ENCODE data around the gene KCNB1. TPM values are rescaled to one million over a fixed set of nuclear protein-coding genes. Genes with fewer than 3 reads are reported as not detected.
"Not testable (repeated sequence)": the region's sequence is repeated elsewhere in the genome, so short reads cannot be mapped to it uniquely, and the experiment has no call there.

Gene KCNB1
- total RNA-seq, 4 donors from 2014 or later: 1.9 to 5.6 (median 2.3) TPM

- TF ChIP-seq POLR2AphosphoS5 (IDR thresholded peaks at IDR 0.05): no peak
- TF ChIP-seq CTCF (IDR thresholded peaks at IDR 0.05): no peak
- TF ChIP-seq POLR2A (IDR thresholded peaks at IDR 0.05): no peak
- no peak for TF ChIP-seq EP300 (IDR thresholded peaks at IDR 0.05; ENCODE audit: low read depth)
- WGBS, 2 donors (ENCODE audit: low coverage in 1 of 2): 25% methylated on average over 21 of the region's 23 CpGs; no CpG with 5 or more reads in 1 of the 2 donors
- H3K27me3 ChIP-seq: peaks cover 69% of the 10 kb centered on the region
- DNase-seq: no peak
- intact Hi-C loops (cut with DNase I; ENCODE audit: low total_unique reads) (no loop called here), in situ Hi-C loops (cut with MboI; ENCODE audit: low pct_ligation_motif_present in 1 of 4, low pct_unique_long_range_greater_than_20kb in 1 of 4, low sequenced_read_pairs in 3 of 4) (no loop called here)
- peaks cover 6 to 15% (median 13%) of the 10 kb centered on the region in 4 donors for H3K4me1 ChIP-seq
- H3K36me3 ChIP-seq: no peaks in the 10 kb centered on the region
- no peaks in the 10 kb centered on the region for H3K9me3 ChIP-seq
- no peak overlapping the region for H3K27ac ChIP-seq
- peak overlapping the region in 2 of 4 donors; percentile 23 to 44 for H3K4me3 ChIP-seq
These were observed 164.4 kb downstream of the KCNB1 start for GRCh38 chr20:49318091-49318429.

DNA sequence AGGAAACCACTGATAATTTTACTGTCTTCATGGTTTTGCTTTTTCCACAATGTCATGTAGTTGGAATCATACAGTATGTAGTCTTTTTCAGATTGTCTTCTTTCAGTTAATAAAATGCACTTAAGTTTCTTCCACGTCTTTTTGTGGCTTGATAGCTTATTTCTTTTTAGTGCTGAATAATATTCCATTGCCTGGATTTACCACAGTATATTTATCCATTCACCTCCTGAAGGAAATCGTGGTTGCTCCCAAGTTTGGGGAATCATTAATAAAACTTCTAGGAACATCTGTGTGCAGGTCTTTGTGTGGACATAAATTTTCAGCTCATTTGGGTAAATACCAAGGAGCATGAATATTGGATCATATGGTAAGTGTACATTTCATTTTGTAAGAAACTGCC is 165.8 kb downstream of the KCNB1 start:
- Histone ChIP-seq H3K4me3 (no peak overlapping the region), H3K9me3 (no peaks in the 10 kb centered on the region), H3K4me1 (peaks cover 6 to 15% (median 13%) of the 10 kb centered on the region in 4 donors), H3K27me3 (peaks cover 69% of the 10 kb centered on the region), H3K36me3 (no peaks in the 10 kb centered on the region), H3K27ac (no peak overlapping the region)
- 43 to 64% methylated on average over 2 of the region's 2 CpGs for WGBS, 2 donors (ENCODE audit: low coverage in 1 of 2)
- TF ChIP-seq POLR2A (IDR thresholded peaks at IDR 0.05) (no peak), POLR2AphosphoS5 (IDR thresholded peaks at IDR 0.05) (no peak), EP300 (IDR thresholded peaks at IDR 0.05; ENCODE audit: low read depth) (no peak), CTCF (IDR thresholded peaks at IDR 0.05) (no peak)
- in situ Hi-C loops (cut with MboI; ENCODE audit: low pct_ligation_motif_present in 1 of 4, low pct_unique_long_range_greater_than_20kb in 1 of 4, low sequenced_read_pairs in 3 of 4): no loop called here
- intact Hi-C loops (cut with DNase I; ENCODE audit: low total_unique reads): no loop called here
- no peak for DNase-seq

DNA sequence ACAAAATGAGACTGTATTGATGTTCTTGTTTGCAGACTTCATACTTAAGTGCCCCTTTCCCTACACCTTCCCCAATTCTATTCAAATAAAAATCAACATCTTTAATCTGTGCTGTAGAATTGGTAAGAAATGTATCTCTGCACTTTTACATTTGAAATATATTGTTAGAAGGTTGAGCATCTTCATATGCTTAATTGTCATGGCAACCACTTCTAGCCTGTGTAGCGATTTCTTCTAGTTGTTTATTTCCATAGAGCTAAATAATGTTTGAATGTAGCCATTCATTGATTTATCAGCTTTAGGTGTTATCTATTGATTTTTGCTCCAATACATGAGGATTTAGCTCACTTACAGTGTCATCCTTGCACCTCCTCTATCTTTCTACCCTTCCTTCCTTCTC is 166.9 kb downstream of the KCNB1 start:
- no peak overlapping the region for H3K4me3 ChIP-seq
- intact Hi-C loops (cut with DNase I; ENCODE audit: low total_unique reads) (no loop called here), in situ Hi-C loops (cut with MboI; ENCODE audit: low pct_ligation_motif_present in 1 of 4, low pct_unique_long_range_greater_than_20kb in 1 of 4, low sequenced_read_pairs in 3 of 4) (no loop called here)
- 59 to 83% methylated on average over 1 of the region's 1 CpG for WGBS, 2 donors (ENCODE audit: low coverage in 1 of 2)
- peaks cover 6 to 15% (median 13%) of the 10 kb centered on the region in 4 donors for H3K4me1 ChIP-seq
- TF ChIP-seq EP300 (IDR thresholded peaks at IDR 0.05; ENCODE audit: low read depth) (no peak), POLR2AphosphoS5 (IDR thresholded peaks at IDR 0.05) (no peak), CTCF (IDR thresholded peaks at IDR 0.05) (no peak), POLR2A (IDR thresholded peaks at IDR 0.05) (no peak)
- H3K9me3 ChIP-seq: no peaks in the 10 kb centered on the region
- peaks cover 58% of the 10 kb centered on the region for H3K27me3 ChIP-seq
- no peak overlapping the region for H3K27ac ChIP-seq
- H3K36me3 ChIP-seq: no peaks in the 10 kb centered on the region
- no peak for DNase-seq

DNA sequence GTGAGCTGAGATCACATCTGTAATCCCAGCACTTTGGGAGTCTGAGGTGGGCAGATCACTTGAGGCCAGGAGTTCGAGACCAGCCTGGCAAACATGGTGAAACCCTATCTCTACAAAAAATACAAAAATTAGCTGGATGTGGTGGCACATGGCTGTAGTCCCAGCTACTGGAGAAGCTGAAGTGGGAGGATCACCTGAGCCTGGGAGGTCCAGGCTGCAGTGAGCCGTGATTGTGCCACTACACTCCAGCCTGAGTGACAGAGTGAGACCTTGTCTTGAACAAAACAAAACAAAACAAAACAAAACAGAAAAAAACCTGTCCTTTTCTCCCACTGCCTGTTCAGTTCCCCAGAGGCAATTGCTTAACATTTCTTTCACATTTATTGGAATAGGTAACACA is 168.4 kb downstream of the KCNB1 start:
- intact Hi-C loops (cut with DNase I; ENCODE audit: low total_unique reads); H3K4me3 ChIP-seq; H3K36me3 ChIP-seq; H3K9me3 ChIP-seq; in situ Hi-C loops (cut with MboI; ENCODE audit: low pct_ligation_motif_present in 1 of 4, low pct_unique_long_range_greater_than_20kb in 1 of 4, low sequenced_read_pairs in 3 of 4); H3K27ac ChIP-seq; DNase-seq: not testable (repeated sequence)
- Histone ChIP-seq H3K4me1 (peaks cover 6 to 11% (median 9%) of the 10 kb centered on the region in 4 donors), H3K27me3 (peaks cover 42% of the 10 kb centered on the region)
- WGBS, 2 donors (ENCODE audit: low coverage in 1 of 2): 49% methylated on average over 2 of the region's 2 CpGs; no CpG with 5 or more reads in 1 of the 2 donors

Other genes with a start within 250 kb of the KCNB1 start
- 10 to 100 TPM; 29.1 to 35.4 (median 33.5) TPM for gene ZNFX1, start 204.6 kb downstream of the KCNB1 start, total RNA-seq
- 10 to 100 TPM in 3 of 4 donors, 1 to 10 TPM in 1; 9.4 to 22.3 (median 15.6) TPM for gene PTGIS, start 85.5 kb upstream of the KCNB1 start, total RNA-seq
- 10 to 100 TPM; 22.3 to 43.2 (median 29.4) TPM for gene B4GALT5, start 231.2 kb upstream of the KCNB1 start, total RNA-seq

Data from transverse colon (tissue), 4 donors.